Prostate gland (tissue), 2 donors: ENCODE measurements around the gene MSI1.

ENCODE experiments used
- CTCF ChIP-seq, 4 experiments: fragments of 200-600 bp in 2 of 4; fragments of 450-650 bp in 2 of 4; sonication (generic) in 2 of 4; IDR thresholded peaks; 1 replicate in 3 of 4; 2 replicates in 1 of 4; pipeline ENCODE4 v1.5.1; 2016 to 2019; ENCODE audit warnings: antibody characterized with exemption in 4 of 4, mild to moderate bottlenecking in 2 of 4, moderate library complexity in 2 of 4
- POLR2A ChIP-seq: fragments of 450-650 bp; IDR thresholded peaks from one replicate; pipeline ENCODE4 v1.6.1; 2016; ENCODE audit warnings: antibody characterized with exemption, mild to moderate bottlenecking

- TF ChIP-seq CTCF (IDR thresholded peaks at IDR 0.05), result no peak
- no peak for TF ChIP-seq POLR2A
Measured at GRCh38 chr12:120366341-120366705, 2.6 kb downstream of the MSI1 start.
